Activated gamma-delta T cell (primary cell): ENCODE data around the gene UBE2I.
"Not testable (repeated sequence)": the region's sequence is repeated elsewhere in the genome, so short reads cannot be mapped to it uniquely, and the experiment has no call there.

Experiments used
- DNase-seq: peaks from one replicate; lab custom pipeline; 2025; lab: John Stamatoyannopoulos, UW
- total RNA-seq, 2 donors: gene quantifications; one replicate each; lab custom pipeline; 2026; lab: John Stamatoyannopoulos, UW

The UBE2I gene
- 175 to 226 reads per million in 2 donors for total RNA-seq

DNA sequence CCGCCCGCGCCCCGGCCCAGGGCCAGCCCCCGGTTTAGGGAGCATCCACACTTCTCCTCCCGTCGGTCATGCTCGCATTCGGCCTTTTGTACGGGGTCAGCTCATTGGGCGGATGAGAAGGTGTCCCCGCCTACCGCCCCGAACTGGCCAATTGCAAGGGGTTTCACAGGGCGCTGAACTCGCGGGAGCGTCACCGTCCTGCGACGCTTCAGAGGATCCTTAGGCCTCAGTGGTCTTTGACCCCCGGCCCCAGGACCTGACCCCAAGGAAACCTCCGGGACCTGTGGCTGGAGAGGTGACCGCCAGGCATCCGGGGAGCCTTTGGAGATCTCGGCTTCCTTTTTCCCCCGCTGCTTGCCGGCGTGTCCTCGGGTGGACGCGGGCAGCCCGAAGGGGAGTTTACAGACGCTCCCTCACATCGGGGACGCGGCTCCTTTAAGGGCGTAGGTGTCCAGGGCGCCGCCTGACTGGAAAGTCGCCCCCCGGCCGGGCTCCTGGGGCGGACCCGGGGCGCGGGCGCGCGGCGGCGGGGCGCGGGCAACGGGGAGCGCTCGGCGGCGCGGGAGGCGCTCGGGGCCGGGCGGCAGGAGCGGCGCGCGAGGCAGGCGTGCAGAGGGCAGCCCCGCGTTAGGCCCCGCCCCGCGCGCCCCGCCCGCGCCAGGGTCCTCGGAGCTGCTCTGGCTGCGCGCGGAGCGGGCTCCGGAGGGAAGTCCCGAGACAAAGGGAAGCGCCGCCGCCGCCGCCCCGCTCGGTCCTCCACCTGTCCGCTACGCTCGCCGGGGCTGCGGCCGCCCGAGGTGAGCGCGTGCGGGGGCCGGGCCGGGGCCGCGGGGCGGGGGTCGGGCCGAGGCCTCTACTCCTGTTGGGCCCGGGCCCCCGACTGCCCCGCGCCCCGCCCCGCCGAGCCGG, at the start of gene UBE2I:
Gene UBE2I, plus strand, starts transcription at position 660 of the 909 bp plus-strand sequence. CDS start 4,395 bp downstream, outside the sequence.
- peak; percentile 73 for DNase-seq

DNA sequence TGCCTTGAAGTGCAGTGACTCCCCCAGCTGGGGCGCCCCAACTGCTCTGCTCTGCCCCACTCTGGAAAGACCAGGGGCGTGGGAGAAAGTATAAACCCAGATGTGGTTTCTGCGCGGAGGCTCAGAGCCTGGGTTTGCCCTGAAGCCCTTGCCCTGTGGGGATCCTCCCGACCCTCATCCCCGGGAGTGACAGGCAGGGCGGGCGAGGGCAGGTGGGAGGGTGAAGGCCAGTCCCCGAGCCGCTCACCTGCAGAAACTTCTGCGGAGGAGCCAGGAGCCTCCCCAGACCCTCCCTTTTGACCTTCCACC, 49.7 kb upstream of the UBE2I start:
- no peak for DNase-seq

GRCh38 chr16:1260101-1260680, 49.2 kb upstream of the UBE2I start:
- no peak for DNase-seq

DNA sequence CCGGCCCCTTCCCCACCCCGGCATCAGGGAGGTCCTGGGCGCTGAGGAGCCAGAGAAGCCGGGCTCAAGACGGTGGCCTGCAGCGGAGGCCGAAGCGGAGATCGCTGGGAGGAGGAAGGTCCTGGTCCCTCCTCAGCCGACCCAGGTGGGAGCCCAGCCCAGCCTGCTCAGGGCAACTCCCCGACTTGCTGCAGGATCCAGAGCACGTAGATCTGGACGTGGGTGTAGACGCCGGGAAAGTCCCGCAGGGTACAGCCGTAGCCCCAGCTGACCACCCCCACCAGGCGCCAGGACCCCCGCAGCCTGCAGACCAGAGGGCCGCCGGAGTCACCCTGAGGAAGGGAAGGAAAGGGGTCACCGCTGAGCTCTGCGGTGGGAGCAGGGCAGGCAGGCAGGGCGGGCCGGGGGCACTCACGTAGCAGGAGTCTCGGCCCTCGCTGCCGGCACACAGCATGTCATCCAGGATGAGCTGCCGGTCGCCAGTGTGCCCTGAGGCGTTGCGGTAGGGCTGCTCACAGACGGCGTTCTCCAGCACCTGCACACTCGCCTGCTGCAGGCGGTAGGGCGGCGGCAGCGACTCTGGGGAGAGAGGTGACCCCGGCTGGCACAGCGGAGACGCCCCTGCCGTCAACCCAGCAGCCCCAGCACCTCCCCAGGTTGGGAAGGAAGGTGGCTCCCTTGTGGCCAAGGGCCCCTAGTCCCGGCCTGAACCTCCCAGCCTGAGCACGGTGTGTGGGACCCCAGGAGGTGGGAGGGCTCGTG, 48.1 kb upstream of the UBE2I start:
- DNase-seq = no peak

DNA sequence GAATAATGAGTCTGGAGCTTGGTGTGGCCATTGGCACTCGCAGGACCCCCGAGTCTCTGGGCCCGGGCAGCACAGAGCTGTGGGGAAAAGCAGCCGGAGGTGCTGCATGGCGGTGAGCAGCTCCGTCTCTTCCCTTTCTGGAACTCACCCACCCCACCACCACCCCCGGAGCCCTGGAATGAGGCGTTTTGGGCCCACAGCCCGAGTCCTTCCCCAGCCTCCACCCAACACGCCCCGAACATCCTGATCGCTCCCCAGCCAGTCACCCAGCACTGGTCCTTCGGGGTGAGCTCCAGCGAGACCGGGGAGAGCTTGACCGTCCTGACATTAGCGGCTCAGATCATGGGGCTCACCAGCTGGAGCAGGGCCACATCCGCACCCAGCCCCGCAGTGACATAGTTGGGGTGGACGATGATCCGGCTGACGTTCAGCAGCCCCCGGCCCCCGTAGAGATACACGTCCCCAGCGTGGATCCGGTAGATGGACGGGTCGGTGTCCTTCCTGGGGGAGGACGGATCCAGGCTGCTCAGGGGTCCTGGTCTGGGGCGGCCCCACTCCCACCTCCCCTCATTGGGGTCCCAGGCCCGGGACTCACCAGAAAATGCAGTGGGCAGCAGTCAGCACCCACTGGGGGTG, 47.1 kb upstream of the UBE2I start:
- DNase-seq = no peak

- no peak for DNase-seq
Observed at GRCh38 chr16:1262846-1263221, 46.6 kb upstream of the UBE2I start.

- DNase-seq = no peak
Observed at GRCh38 chr16:1263591-1264344, 45.7 kb upstream of the UBE2I start.

- no peak for DNase-seq
Observed at GRCh38 chr16:1264345-1265089, 44.9 kb upstream of the UBE2I start.

DNA sequence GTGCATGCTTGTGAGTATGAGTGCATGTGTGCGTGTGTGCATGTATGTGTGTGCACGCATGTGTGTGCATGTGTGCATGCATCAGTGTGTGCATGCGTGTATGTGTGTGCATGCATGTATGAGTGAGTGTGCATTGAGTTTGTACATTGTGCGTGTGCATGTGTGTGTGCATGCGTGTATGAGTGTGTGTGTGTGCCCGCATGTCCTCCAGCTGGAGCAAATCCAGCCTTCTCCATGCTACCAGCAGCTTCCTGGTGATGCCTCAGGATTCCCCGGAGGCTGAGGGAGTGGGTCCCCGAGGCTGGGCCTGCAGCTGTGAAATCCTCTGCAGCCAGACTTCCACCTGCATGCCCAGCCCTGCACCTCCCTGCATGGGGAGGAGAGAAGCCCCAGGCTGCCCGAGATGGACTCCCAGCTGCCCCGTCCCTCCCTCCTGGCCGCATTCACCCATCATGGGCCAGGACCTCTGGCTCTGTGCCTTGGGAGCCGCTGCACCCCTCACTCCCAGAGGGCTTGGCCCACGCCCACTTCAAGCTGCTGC, 44.3 kb upstream of the UBE2I start:
- no peak for DNase-seq

- DNase-seq = no peak
Observed at GRCh38 chr16:1265826-1266225, 43.6 kb upstream of the UBE2I start.

- not testable (repeated sequence) for DNase-seq
Observed at GRCh38 chr16:1269418-1269817, 40.0 kb upstream of the UBE2I start.

DNA sequence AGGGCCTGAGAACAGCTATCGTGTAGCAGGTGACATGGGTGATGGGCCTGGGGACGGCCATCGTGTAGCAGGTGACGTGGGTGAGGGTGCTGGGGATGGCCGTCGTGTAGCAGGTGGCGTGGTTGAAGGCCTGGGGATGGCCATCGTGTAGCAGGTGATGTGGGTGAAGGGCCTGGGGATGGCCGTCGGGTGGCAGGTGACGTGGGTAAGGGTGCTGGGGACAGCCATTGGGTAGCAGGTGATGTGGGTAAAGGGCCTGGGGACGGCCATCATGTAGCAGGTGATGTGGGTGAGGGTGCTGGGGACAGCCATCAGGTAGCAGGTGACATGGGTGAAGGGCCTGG, 38.1 kb upstream of the UBE2I start:
- no peak for DNase-seq

- DNase-seq = not testable (repeated sequence)
Observed at GRCh38 chr16:1271724-1272413, 37.6 kb upstream of the UBE2I start.

- no peak for DNase-seq
Observed at GRCh38 chr16:1272453-1273198, 36.8 kb upstream of the UBE2I start.

DNA sequence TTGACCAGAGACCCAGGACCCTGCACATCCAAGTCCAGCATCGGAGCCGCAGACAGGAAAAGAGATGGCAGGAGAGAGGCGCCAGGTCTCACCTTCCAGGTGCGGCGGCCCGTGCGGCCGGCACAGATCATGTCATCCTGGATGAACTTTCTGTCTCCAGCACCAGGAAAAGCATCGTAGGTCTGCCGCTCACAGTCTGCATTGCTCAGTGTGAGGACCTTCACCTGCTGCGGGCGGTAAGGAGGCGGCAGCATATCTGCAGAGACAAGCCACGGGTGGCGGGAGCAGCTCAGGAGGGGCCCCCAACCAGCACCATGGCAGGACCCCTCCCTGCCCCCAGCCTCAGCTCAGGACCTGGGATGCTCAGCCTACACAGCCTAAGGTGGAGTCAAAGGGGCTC, 35.6 kb upstream of the UBE2I start:
- no peak for DNase-seq

DNA sequence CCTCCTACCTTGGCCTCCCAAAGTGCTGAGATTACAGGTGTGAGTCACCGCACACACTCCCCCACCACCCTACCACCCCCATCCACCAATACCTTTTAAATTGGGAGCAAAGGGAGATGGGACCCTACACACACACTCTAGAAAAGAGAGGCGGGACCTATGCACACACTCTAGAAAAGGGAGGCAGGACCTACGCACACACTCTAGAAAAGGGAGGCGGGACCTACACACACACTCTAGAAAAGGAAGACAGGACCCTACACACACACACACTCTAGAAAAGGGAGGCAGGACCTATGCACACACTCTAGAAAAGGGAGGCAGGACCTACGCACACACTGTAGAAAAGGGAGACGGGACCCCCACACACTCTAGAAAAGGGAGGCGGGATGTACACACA, 34.7 kb upstream of the UBE2I start:
- no peak for DNase-seq

- no peak for DNase-seq
Observed at GRCh38 chr16:1275791-1276579, 33.5 kb upstream of the UBE2I start.

- no peak for DNase-seq
Observed at GRCh38 chr16:1276580-1276878, 32.9 kb upstream of the UBE2I start.

- no peak for DNase-seq
Observed at GRCh38 chr16:1277151-1277598, 32.3 kb upstream of the UBE2I start.
